BE2C (cell line): ENCODE data around the gene SYT7.

Source experiments
- DNase-seq: peaks from one replicate; pipeline ENCODE4 v3.0.0-alpha.2; 2020
- H3K27me3 ChIP-seq: fragments of 250-450 bp; sonication (Bioruptor Pico); 2 replicates; pipeline ENCODE4 v1.5.1; 2020; ENCODE audit warnings: mild to moderate bottlenecking
- H3K36me3 ChIP-seq: fragments of 250-450 bp; sonication (Bioruptor Pico); 2 replicates; pipeline ENCODE4 v1.5.1; 2020; ENCODE audit warnings: mild to moderate bottlenecking
- H3K4me1 ChIP-seq: fragments of 250-450 bp; sonication (Bioruptor Pico); 2 replicates; pipeline ENCODE4 v1.5.1; 2020
- H3K4me3 ChIP-seq: 2 replicates; pipeline ENCODE4 v1.5.1; 2011; ENCODE audit warnings: low read depth, low read length
- H3K9me3 ChIP-seq: fragments of 250-450 bp; sonication (Bioruptor Pico); 2 replicates; pipeline ENCODE4 v1.5.1; 2020
- TF ChIP-seq, protein P1 (sequence below): IDR thresholded peaks from 2 replicates; pipeline ENCODE4 v1.5.1; 2012; ENCODE audit warnings: mild to moderate bottlenecking, low read depth, low read length

Gene SYT7

DNA sequence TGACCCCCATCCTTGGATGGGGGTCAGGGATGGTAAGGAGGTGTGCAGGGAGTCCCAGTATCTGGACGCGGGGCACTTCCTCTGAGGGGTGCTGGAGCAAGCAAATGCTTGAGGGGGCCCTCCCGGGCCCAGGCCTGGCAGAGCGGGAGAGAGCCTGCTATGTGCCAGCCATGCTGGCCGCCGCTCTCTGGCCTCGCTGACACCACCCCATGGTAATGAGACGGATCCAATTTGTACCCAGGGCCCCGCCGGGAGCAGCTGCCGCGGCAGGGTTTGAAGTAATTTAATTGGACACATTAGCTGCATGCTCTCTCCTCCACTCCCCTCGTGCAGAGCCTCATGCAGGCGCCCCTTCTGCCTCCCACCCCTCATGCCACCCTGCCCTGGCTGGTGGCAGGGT lies 6.3 kb downstream of the SYT7 start:
- TF ChIP-seq, protein P1, sequence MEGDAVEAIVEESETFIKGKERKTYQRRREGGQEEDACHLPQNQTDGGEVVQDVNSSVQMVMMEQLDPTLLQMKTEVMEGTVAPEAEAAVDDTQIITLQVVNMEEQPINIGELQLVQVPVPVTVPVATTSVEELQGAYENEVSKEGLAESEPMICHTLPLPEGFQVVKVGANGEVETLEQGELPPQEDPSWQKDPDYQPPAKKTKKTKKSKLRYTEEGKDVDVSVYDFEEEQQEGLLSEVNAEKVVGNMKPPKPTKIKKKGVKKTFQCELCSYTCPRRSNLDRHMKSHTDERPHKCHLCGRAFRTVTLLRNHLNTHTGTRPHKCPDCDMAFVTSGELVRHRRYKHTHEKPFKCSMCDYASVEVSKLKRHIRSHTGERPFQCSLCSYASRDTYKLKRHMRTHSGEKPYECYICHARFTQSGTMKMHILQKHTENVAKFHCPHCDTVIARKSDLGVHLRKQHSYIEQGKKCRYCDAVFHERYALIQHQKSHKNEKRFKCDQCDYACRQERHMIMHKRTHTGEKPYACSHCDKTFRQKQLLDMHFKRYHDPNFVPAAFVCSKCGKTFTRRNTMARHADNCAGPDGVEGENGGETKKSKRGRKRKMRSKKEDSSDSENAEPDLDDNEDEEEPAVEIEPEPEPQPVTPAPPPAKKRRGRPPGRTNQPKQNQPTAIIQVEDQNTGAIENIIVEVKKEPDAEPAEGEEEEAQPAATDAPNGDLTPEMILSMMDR = no peak
- H3K36me3 ChIP-seq = no peaks in the 10 kb centered on the region
- no peaks in the 10 kb centered on the region for H3K9me3 ChIP-seq

DNA sequence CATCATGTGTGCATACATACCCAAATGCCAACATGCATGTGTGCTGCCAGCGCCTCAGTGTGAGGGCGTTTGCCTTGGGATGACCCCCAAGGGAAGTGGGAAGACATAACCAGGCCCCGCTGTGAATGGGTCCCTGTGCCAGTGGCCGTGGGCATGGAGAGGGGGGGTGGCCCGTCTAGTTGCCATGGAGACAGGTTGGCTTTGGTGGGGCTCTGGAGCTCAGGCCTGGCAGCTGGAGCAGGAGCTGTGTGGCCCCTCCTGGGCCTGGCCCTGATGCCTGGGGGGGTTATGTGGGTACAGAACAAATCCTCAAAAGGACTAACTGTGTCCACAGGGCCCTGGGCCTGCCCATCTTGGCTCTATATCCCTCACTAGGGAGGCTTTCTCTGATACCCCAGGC lies 8.0 kb downstream of the SYT7 start:
- Histone ChIP-seq H3K36me3 (no peaks in the 10 kb centered on the region), H3K9me3 (no peaks in the 10 kb centered on the region), H3K27me3 (no peaks in the 10 kb centered on the region), H3K4me3 (no peak overlapping the region), H3K4me1 (no peaks in the 10 kb centered on the region)
- TF ChIP-seq, protein P1 = no peak
- DNase-seq = no peak

More for the DNA sequence above, 6.3 kb downstream of the SYT7 start:
- H3K27me3 ChIP-seq = no peaks in the 10 kb centered on the region
- H3K4me3 ChIP-seq = no peak overlapping the region
- H3K4me1 ChIP-seq = no peaks in the 10 kb centered on the region
- DNase-seq = no peak

DNA sequence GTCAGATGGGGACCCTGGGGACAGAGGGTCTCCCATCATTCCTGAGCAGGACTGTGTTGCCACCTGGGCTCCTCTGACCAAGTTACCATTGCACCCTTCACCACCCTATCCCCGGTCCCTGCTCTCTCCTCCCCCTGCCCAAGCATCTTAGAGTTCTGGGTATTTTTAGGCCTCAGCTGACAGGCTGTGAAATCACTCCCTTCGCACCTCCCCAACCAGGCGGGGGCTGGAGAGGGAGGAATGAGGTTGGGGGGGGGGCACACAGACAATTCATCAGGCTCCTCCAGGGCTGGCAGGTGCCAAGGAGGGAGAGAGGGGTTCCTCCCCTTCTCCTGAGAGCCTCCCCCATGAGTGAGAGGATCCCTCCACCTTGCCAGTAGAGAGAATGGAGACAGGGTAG lies 9.0 kb downstream of the SYT7 start:
- no peaks in the 10 kb centered on the region for H3K9me3 ChIP-seq
- no peaks in the 10 kb centered on the region for H3K4me1 ChIP-seq
- H3K36me3 ChIP-seq = no peaks in the 10 kb centered on the region
- no peak for DNase-seq
- TF ChIP-seq, protein P1 = no peak
- no peak overlapping the region for H3K4me3 ChIP-seq
- H3K27me3 ChIP-seq = no peaks in the 10 kb centered on the region

DNA sequence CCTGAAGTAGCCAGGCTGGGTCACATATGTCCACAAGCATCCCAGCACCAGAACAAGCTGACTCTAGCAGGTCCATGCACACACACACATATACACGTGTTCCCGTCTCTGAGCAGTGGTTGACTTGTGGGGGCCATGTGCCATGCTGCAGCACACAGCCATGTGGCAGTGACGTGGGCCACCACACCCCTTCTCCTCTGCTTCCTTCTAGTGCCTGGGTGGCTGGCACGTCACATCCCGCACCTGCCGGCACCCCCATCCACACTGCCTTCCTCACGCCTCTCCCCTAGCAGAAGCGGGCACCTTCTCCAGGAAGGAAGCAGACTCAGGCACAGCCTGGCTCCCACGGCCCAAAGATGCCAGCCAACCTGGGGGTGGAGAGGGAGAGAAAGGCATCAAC lies 9.5 kb downstream of the SYT7 start:
- Histone ChIP-seq H3K36me3 (no peaks in the 10 kb centered on the region), H3K27me3 (no peaks in the 10 kb centered on the region), H3K9me3 (no peaks in the 10 kb centered on the region), H3K4me3 (no peak overlapping the region), H3K4me1 (no peaks in the 10 kb centered on the region)
- no peak for DNase-seq
- TF ChIP-seq, protein P1 = no peak

DNA sequence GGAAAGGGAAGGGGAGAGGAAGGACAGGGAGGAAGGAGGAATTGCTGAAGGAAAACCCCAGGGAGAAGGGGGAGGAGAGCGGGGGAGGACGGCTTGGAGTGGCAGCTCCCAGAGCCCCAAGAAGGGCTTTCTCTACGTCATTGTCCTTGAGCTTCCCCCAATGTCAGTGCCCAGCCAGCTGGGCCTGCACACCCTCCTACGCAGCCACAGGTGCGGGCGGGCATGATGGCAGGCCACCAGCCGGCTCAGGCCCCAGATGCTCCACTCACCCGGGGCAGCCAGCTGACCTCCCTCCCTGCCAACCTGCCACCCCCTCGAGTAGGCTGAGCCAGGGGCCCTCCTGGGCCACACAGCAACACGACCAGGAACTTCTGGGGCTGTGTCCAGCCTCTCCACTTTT lies 11.2 kb downstream of the SYT7 start:
- Histone ChIP-seq H3K36me3 (no peaks in the 10 kb centered on the region), H3K4me3 (no peak overlapping the region), H3K4me1 (no peaks in the 10 kb centered on the region), H3K9me3 (no peaks in the 10 kb centered on the region), H3K27me3 (no peaks in the 10 kb centered on the region)
- TF ChIP-seq, protein P1 = no peak
- no peak for DNase-seq

DNA sequence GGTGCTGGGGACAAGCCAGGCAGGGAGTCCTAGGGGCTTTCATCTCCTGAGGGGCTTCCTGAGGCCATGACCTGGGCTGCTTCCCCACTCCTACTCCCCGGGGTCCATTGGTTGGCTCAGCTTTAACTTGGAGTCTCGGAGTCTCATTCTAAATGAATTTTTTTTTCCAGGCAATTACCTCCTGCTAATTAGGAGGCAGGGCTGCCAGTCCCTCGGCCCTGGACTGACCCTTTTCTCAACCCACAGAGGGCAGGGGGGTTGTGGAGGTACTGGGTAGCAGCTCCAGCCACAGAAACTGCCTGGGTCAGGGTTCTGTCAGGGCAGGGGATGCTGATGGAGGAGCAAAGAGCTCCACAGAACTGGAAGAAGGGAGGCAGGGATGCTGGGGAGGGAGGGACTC lies 11.9 kb downstream of the SYT7 start:
- TF ChIP-seq, protein P1 = no peak
- H3K36me3 ChIP-seq = no peaks in the 10 kb centered on the region
- no peaks in the 10 kb centered on the region for H3K27me3 ChIP-seq
- H3K4me1 ChIP-seq = no peaks in the 10 kb centered on the region
- H3K4me3 ChIP-seq = no peak overlapping the region
- no peaks in the 10 kb centered on the region for H3K9me3 ChIP-seq
- DNase-seq = no peak
